Urinary bladder (tissue), 4 donors: ENCODE measurements around the gene ASPHD2. TPM values are rescaled to one million over a fixed set of nuclear protein-coding genes. Genes with fewer than 3 reads are reported as not detected.

ENCODE experiments used
- DNase-seq: peaks from one replicate; pipeline ENCODE4 v3.0.0-alpha.2; 2015; ENCODE audit errors: extremely low spot score
- H3K27ac ChIP-seq: one replicate; pipeline ENCODE4 v1.5.1; 2013; ENCODE audit warnings: low read depth, mild to moderate bottlenecking, moderate library complexity
- H3K36me3 ChIP-seq: one replicate; pipeline ENCODE4 v1.6.1; 2013; ENCODE audit warnings: mild to moderate bottlenecking, moderate library complexity; ENCODE audit not compliant: insufficient read depth
- H3K4me1 ChIP-seq: one replicate; pipeline ENCODE4 v1.6.1; 2013; ENCODE audit warnings: mild to moderate bottlenecking, moderate library complexity; ENCODE audit not compliant: insufficient read depth
- H3K4me3 ChIP-seq: one replicate; pipeline ENCODE4 v1.5.1; 2013; ENCODE audit warnings: low read depth, low read length
- WGBS: extraction: QIAGEN DNeasy Blood & Tissue Kit; methylation state at CpG from one replicate; pipeline ENCODE4 v1.1.7; 2013; 5-methylcytosine and 5-hydroxymethylcytosine counted together
- polyA plus RNA-seq: library from polyadenylated mRNA; stranded (reverse); fragments of 200-250 nt; gene quantifications from one replicate; pipeline ENCODE4 v1.2.3, GENCODE V29; 2013
- total RNA-seq: library from RNA; depleted of rRNA; stranded (reverse); fragments of >200 nt; gene quantifications from one replicate; pipeline ENCODE4 v1.2.3, GENCODE V29; 2014
- donor health status: healthy with polysubstance abuse.
- donor health status: healthy.

The ASPHD2 gene
- total and polyA plus RNA-seq, 2 donors, result 0.53 to 0.58 TPM

GRCh38 chr22:26481112-26481693 is 52.1 kb downstream of the ASPHD2 start:
- no peak for DNase-seq
- WGBS, result 69% methylated on average over 6 of the region's 6 CpGs
- Histone ChIP-seq H3K4me3 (no peak overlapping the region), H3K27ac (no peak overlapping the region), H3K36me3 (peaks cover 4% of the 10 kb centered on the region), H3K4me1 (peaks cover 3% of the 10 kb centered on the region)

DNA sequence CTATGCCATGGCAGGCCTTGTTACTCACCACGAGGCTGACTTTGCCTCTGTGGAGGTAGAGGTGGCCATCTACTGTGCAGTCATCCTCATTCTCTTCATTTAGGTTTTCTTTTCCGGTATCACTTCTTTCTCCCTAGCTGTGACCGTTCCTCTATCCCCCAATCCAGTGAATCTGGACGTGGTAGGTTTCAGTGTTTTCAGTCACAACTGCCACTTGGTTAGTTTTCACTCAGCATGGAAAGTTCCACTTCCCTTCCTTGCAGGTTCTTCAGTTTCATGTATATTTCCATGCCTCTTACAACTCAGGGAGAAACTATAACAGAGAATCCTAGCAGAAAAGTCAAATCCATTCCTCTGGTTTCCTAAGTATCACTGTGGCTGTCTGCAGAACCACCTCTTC is 52.6 kb downstream of the ASPHD2 start:
- peaks cover 3% of the 10 kb centered on the region for H3K4me1 ChIP-seq
- H3K4me3 ChIP-seq, result no peak overlapping the region
- peaks cover under 1% of the 10 kb centered on the region for H3K36me3 ChIP-seq
- no peak for DNase-seq
- no peak overlapping the region for H3K27ac ChIP-seq
- 78% methylated on average over 4 of the region's 4 CpGs for WGBS

DNA sequence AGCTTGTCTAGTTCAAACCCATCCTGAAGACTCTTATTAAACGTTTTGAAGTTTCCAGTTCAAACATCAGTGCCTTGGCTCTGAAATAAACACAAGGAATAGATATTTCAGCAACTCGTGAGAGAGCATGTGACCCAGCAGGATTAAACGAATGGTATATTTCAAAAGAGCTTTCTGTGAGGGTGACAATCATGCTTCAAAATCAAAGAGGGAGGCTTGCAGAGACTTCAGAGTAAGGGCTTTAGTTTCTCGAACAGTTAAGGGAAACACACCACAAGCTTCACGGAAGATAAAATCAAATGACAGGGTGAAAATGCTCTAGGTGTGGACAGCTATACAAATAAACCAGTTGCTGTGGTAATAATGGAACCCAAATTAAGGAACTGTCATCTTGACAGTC is 53.1 kb downstream of the ASPHD2 start:
- H3K4me1 ChIP-seq, result peaks cover 3% of the 10 kb centered on the region
- H3K27ac ChIP-seq, result no peak overlapping the region
- no peak overlapping the region for H3K4me3 ChIP-seq
- DNase-seq, result no peak
- H3K36me3 ChIP-seq, result no peaks in the 10 kb centered on the region
- 55% methylated on average over 5 of the region's 5 CpGs for WGBS

- peak overlapping the region; percentile 89 for H3K27ac ChIP-seq
- H3K4me3 ChIP-seq, result peak overlapping the region; percentile 92
- peaks cover 3% of the 10 kb centered on the region for H3K4me1 ChIP-seq
- no peak for DNase-seq
- H3K36me3 ChIP-seq, result no peaks in the 10 kb centered on the region
- 8% methylated on average over 7 of the region's 7 CpGs for WGBS
Observed at GRCh38 chr22:26483043-26483438, 54.0 kb downstream of the ASPHD2 start.

- DNase-seq, result no peak
Observed at GRCh38 chr22:26483439-26484359, 54.6 kb downstream of the ASPHD2 start, which contains the start of the genes HPS4 and SRRD. HPS4 (minus strand) TSS chr22:26483783; CDS start chr22:26481762, 2,021 bp downstream. SRRD (plus strand) TSS chr22:26483877; CDS start chr22:26483891, 14 bp downstream.

DNA sequence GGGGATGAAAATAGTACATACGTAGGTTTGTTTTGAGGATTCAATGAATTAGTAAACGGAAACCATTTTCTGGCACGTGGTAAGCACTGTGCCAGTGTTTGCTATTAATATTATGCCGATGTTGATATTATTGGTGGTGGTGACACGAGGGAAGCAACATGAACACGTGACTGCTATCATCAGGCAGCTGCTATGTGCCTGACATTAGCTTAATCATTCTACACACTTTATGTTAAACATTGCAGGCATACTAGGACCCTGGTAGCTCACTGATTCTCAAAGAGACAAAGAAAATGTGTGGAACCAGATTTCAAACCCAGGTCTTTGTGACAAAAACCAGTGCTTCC is 55.3 kb downstream of the ASPHD2 start:
- peaks cover 3% of the 10 kb centered on the region for H3K4me1 ChIP-seq
- 9% methylated on average over 6 of the region's 6 CpGs for WGBS
- no peaks in the 10 kb centered on the region for H3K36me3 ChIP-seq
- DNase-seq, result no peak
- peak overlapping the region; percentile 92 for H3K4me3 ChIP-seq
- no peak overlapping the region for H3K27ac ChIP-seq

More at GRCh38 chr22:26483439-26484359, 54.6 kb downstream of the ASPHD2 start, which contains the start of the genes HPS4 and SRRD:
- Histone ChIP-seq H3K4me3 (peak within 1 kb of the TSS; percentile 92), H3K36me3 (no peaks in the 10 kb centered on the region), H3K27ac (peak within 1 kb of the TSS; percentile 90), H3K4me1 (peaks cover 3% of the 10 kb centered on the region)
- WGBS, result under 1% methylated on average over 84 of the region's 85 CpGs

DNA sequence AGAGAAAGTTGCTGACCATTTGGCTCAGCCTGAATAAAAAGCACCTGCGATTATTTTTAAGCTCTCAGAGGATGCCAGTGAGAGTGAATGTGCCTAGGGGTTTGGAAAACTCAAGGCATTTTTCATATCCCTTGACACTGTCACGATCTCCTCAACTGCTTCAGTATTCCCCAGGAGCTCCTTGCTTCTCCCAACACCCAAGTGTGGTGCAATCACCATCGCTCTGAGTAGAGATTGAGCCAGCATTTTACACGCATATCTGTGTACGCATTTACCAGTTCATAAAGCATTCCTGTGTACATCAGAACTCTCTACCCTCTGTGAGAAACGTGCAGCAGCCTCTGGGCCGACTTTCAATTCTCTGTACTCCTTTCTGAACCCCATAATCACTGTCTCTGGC is 56.0 kb downstream of the ASPHD2 start:
- no peaks in the 10 kb centered on the region for H3K36me3 ChIP-seq
- no peak overlapping the region for H3K4me3 ChIP-seq
- H3K27ac ChIP-seq, result no peak overlapping the region
- 57% methylated on average over 7 of the region's 7 CpGs for WGBS
- peaks cover 3% of the 10 kb centered on the region for H3K4me1 ChIP-seq
- DNase-seq, result no peak

GRCh38 chr22:26485806-26486390 is 56.8 kb downstream of the ASPHD2 start:
- Histone ChIP-seq H3K4me1 (peaks cover 3% of the 10 kb centered on the region), H3K36me3 (no peaks in the 10 kb centered on the region), H3K4me3 (no peak overlapping the region), H3K27ac (no peak overlapping the region)
- no peak for DNase-seq
- WGBS, result 71% methylated on average over 3 of the region's 3 CpGs

- no peak overlapping the region for H3K27ac ChIP-seq
- no peaks in the 10 kb centered on the region for H3K36me3 ChIP-seq
- no peak for DNase-seq
- no peak overlapping the region for H3K4me3 ChIP-seq
- peaks cover 3% of the 10 kb centered on the region for H3K4me1 ChIP-seq
- WGBS, result 80% methylated on average over 5 of the region's 5 CpGs
Observed at GRCh38 chr22:26486394-26486793, 57.3 kb downstream of the ASPHD2 start.

DNA sequence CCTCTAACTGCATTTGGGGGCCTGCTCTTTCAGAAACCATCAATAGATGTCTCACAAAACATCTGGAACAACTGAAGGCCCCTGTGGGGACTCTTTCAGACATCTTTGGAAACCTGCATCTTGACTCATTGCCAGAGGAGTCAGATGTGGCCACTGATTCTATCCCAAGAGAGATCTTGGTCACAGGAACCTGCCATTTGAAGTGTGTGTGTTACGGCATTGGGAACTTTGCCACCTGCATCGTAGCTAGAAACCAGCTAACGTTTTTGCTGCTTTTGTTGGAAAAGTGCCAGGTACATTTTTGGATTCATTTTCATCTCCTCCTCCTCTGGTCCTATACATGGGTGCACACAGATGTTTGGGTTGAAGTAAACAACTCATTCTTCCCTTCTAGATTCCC is 58.9 kb downstream of the ASPHD2 start:
- Histone ChIP-seq H3K4me3 (no peak overlapping the region), H3K27ac (no peak overlapping the region), H3K4me1 (peaks cover 3% of the 10 kb centered on the region), H3K36me3 (no peaks in the 10 kb centered on the region)
- DNase-seq, result no peak
- WGBS, result 49% methylated on average over 3 of the region's 3 CpGs

DNA sequence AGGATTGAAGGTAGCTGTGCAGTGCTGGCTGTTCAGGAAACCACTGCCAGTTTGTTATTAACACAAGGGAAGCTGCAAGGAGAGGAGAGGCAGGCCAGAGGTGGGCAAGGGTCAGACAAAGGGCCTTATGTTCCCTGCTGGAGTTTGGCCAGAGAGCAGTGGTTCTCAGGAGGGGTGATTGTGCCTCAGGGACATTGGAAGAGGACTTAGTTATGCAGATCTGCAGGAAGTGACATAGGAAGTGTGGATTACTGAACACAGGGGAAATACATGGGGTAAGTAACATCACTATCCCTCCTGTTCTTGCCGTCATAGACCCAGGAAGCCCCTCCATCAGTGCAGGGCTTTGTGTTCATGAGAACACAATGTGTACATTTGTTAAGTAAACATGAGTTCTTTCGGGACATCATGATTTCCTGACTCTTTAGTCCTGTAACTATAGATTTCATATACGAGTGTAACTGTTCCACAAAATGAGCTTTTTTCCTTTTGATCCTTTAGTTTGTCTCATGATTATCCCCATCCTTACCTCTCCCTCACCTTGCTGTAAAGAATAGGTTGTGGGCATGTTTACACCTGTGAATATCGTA is 60.5 kb downstream of the ASPHD2 start:
- Histone ChIP-seq H3K36me3 (no peaks in the 10 kb centered on the region), H3K27ac (no peak overlapping the region), H3K4me1 (peaks cover 3% of the 10 kb centered on the region), H3K4me3 (no peak overlapping the region)
- WGBS, result 77% methylated on average over 4 of the region's 4 CpGs
- no peak for DNase-seq

- Histone ChIP-seq H3K36me3 (peaks cover 5% of the 10 kb centered on the region), H3K27ac (no peak overlapping the region)
- DNase-seq, result no peak
Observed at GRCh38 chr22:26492220-26492619, 63.2 kb downstream of the ASPHD2 start.

DNA sequence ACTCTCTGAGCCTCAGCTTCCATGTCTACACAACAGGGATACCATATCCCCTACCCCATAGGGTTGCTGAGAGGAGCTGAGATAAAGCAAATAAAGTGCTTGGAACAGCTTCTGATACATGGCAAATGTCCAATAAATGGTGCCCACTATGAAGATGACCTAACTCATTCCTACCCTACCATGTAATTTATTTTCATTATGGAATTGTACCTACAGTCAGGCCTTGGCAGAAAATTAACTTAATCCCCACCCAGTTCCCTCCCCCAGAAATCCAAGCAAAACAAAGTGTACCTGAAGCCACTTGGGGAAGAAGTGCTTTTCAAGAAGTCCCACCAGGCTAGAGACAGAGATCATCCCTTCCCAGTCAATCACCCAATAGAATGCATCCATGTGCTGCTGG is 65.4 kb downstream of the ASPHD2 start:
- DNase-seq, result no peak
- no peak overlapping the region for H3K27ac ChIP-seq
- no peak overlapping the region for H3K4me3 ChIP-seq
- peaks cover 5% of the 10 kb centered on the region for H3K36me3 ChIP-seq
- no peaks in the 10 kb centered on the region for H3K4me1 ChIP-seq

More at GRCh38 chr22:26492220-26492619, 63.2 kb downstream of the ASPHD2 start:
- 95% methylated on average over 9 of the region's 9 CpGs for WGBS
- Histone ChIP-seq H3K4me3 (no peak overlapping the region), H3K4me1 (no peaks in the 10 kb centered on the region)
